NCI-H2107 treated with DMSO at 0.1 percent for 48 hours (cell line): ENCODE data around the gene CPNE1.

Experiments
- DNase-seq: peaks from one replicate; lab custom pipeline; 2025; ENCODE audit not compliant: unreplicated experiment; lab: John Stamatoyannopoulos, UW

Gene CPNE1

DNA sequence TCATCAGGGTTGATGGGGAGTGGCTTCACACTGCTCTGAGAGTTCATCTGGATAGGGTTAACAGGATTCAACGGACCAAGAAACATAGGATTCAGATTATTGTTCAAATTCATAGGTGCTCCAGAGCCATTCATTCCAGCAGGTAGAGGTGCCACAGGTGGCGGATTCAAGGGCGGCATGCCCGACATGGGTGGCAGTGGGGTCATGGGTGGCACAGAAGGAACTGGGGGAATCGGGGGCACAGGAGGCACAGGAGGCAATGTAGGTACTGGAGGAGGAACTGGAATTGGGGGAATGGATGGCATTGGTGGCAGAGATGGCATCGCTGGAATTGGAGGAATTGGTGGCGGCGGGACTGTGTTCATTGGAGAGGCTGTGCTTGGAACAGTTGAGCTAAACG is 10.3 kb downstream of the CPNE1 start:
- no peak for DNase-seq

DNA sequence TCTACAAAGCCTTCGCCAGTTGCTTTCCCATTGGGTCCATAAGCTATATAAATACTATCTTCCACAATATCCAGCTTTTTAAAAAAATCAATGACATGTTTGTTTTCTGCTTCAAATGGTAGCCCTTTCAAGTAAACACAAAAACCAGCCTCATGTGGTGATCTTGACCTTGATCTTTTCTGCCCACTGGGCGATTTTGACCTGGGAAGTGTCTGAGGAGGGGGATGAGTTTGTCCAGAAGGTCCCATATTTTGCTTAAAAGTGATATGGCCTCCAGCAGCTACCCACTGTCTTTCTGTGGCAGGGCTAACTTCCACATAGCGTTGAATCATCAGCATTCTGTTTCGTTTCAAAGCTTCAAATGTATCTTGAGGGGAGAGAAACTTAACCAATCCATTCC is 10.8 kb downstream of the CPNE1 start:
- no peak for DNase-seq

DNA sequence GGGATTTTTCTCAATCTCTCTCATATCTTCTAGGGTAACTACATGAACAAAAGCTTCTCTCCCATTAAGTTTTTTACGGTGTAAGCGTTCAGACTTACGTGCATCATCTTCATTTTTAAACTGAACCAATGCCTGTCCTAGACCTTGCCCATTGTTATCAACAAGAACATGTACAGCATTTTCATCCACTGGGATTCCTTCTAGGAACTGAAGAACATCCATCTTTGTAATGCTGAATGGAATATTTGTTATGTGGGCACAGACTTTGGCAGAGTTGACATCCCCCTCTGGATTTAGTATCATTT is 11.3 kb downstream of the CPNE1 start:
- no peak for DNase-seq

DNA sequence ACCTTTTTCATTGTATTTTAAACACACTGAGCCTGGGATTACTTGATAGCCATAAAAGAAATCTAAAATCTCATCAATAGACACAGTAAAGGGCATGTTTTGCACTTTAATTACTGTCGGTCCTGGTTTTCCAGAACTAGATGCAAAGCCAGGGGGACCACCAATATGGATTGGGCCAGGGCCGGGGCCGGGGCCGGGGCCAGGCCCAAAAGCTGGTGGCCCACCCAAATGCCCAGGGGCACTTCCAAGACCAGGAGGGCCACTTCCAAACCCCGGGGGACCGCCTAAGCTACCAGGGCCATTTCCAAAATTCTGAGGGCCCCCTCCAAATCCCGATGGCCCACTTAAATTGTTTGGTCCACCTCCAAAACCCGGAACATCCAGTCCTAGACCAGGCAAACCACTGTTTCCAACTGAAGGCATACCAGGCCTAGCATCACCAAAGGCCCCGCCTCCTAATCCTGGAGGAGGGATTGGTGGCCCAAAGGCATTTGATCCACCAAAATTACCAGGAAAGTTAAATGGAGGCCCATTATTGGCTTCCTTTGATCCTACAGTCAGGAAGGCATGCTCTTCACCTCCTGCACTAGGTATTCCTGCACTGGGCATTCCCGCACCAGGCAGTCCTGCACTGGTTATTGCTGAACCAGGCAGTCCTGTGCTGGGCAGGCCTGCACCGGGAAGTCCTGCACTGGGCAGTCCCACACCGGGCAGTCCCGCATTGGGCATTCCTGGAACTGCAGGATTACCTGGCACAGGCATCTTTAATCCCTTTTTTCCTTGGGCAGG is 11.9 kb downstream of the CPNE1 start:
- DNase-seq, result no peak

DNA sequence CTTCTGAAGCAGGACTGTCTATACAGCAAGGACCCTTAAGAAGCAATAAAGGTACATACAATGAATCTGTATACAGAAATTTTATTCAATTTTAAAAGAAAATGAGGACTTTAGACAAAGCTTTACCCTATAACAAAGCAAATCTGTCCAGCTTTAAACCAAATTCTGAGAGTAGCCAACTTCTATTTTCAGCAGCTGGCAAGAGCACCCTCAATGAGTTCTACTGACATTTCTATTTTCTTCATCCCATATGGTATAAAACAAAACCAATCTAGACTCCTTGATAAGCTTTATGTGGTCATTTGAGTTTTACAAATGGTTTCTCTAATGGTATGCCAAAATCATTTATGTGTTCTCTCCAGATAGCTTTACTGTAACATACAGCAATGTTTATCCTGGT is 12.7 kb downstream of the CPNE1 start:
- no peak for DNase-seq

DNA sequence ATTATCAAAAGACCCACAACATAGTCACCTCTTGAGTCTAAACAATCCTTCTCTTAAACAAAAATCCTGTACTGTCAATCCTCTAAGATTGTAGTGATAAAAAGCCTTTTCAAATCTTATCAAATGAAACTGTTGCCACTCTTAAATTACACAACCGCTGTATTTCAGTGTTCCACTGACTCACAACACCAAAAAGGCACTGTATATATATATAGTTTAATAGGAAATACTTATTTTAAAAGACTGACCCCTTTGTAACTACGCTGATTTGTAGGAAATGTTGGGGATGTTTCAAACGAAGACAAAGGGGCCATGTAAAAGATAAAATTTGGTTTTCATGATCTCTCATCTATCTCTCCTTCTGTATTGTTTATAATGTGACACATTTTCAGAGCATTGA is 14.1 kb downstream of the CPNE1 start:
- no peak for DNase-seq

DNA sequence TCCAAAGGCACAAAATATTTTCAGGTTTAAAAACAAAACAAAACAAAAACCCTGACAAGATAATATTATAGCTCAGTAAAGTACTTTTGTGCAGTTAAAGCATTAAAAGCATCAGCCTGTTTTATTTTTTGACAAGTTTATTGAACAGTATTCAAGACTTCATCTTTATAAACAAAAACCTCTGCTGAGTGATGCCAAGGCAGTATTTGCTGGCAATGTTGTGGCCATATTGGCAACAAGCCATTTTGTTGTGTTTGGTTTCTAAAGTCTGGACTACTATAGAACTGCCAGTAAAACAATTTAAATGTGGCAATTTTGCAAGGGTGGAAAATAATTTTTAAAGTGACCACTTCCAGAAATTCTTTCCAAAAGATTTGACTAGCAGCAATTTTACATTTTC is 15.9 kb downstream of the CPNE1 start:
- DNase-seq, result no peak

DNA sequence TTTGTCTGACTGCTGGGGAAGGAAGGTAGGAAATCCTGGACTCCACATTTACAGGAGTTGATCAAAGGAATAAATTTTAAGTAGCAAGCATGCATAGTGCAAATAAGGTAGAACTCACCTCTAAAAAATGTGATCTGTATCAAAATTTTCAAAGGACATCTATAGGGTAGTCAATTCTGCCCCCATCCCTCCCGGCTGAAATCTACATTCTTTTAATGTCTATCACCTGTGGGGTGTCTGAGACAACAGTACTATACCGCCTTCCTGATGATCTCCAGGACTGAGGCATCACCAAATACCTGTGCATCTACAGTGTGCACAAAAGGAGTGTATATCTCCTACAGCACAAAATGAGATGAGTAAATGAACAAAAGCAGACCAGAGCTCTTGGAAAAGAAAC is 19.9 kb downstream of the CPNE1 start:
- no peak for DNase-seq

DNA sequence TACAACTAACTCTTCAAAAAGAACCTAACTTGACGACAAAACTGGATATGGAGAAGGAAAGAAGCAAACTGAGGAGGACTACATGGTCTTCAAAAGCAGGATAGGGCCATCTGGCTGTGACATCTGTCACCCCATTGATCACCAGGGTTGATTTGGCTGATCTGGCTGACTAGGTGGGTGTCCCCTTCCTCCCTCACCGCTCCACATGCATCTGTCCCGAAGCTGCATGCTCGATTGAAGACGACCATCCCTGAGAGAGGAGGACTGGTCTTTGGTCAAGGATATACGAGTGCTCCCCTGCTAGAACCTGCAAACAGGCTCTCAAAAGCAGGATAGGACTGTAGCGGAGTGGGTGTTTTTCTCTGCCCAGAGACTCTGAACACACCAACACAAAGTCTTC is 21.7 kb downstream of the CPNE1 start:
- no peak for DNase-seq

DNA sequence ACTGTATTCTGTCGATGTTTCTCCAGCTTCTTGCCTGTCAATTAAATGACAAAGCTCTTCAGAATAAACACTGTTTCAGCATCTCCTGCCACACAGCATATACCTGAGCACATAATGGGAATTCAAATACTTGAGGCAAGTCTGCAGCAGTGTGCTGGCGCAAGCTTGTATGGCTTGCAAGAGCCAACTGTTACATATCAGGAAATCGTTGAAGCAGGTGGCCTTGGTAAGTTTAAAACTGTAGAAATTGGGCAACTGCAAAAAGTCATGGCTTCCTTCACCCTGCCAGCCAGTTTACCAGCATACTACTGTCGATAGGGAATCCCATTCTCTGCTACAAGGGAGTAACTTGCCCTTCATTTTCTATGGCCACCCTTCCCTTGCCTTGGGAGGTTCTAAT is 23.0 kb downstream of the CPNE1 start:
- DNase-seq, result no peak

DNA sequence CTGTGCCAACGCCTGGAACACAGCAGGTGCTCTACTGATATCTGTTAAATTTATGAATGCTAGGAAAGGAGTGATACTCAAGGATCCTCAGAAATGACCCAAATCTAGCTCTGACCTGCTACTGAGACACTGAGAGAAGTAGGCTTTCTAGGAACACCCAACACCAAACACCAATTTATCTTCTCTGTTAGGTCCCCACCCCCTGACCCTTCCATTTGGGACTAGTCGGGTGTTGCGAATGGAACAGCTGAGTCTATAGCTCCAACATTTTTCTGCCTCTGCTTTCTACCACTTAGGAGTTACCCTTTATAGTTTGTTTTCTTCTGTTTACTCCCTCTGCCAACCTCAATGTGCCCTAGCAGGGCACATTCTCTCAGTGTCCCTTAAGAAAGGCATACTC is 24.0 kb downstream of the CPNE1 start:
- no peak for DNase-seq

DNA sequence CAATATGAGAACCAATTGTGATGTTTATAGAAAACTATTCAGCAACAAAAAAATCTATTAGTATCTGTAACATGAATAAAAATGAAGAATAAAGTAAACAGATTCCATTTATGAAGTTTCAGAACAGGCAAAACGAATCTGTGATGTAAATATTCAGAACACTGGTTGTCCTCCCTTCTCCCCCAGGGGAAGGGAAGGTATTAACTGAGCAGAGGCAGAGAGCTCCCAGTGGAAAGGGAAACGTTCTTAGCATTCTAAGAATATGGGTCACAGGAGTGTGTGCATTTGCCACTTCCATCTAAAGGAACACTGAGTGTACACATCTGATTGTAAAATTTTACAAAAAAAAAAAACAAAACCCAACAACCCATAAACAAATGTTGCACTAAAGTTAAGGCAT is 25.9 kb downstream of the CPNE1 start:
- DNase-seq, result no peak

DNA sequence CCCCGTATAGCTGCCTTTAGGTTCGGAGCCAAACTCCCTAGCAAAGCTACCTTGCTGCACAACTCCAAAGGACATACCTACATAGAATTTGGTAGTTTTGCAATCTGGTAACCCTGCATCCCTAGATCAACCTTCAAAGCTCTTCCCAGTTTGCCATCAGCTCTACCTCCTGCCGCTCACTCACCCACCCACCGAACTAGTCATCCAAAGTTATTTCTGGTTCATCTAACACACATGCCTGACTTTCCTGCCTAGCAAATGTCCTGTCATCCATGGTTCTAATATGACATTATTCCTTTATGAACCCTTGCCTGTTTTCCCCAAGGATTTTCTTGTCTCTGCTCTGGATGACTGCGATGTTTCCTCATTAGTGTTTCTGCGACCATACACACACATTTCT is 27.4 kb downstream of the CPNE1 start:
- no peak for DNase-seq

DNA sequence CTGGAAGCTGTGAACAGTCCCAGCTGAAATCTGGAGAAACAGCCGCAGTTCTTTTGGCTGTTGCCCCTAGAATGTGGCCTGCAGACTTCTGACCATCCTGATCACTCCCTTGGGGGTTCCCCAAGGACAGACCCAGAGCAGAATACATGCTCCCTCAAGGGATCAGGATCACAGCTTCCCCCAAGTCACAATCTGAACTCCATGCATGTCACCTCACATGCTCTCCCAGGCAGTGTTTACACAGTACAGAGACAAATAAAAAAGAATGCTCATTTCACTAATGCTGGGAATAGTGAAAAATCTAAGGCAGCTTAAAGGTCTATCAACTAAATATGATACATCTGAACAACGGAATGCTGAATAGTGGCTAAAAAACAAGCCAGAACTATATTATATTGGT is 28.6 kb downstream of the CPNE1 start:
- DNase-seq, result no peak

DNA sequence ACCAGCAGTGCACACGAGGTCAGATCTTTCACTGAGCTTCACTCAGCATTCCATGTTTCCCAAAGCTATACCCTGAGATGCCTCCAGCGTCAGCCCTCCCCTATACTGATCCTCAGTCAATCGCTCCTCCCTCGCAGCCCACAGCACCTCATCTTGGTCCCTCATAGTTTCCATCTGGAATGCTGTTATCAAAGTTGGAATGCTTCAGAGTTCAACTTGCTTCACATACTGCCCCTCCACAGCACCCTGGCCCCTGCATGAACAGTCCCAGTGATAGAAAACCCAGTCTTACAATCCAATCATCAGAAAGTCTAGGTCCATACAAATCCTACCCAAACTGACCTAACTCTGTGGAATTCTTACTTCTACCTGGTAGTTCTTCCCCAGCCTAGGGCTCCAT is 29.0 kb downstream of the CPNE1 start:
- no peak for DNase-seq

DNA sequence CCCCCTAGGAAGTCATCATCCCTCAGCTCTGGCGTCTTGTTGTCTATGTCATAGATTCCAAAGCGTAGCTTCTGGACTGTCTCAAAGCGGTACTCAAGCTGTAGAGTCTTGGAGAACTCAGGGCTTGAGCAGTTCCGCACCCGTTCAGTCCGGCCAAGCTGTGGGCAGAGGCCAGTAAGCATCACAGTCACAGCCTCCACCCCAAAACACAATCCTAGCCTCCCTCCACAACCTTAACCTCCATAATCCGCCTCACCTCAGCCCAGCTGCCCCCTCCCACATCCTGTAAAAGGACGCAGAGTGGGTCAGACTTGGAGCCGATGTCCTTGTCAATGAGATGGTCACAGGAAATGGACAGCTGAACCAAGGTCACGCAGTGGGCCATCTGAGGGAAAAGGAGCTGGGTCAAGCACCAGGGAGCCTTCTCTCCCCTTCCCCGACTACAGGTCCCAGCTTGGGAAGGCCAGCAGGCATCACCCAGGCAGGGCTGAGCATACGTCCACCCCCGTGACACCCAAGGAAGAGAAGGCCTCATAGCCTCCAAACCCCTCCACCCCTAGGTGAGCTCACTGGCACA is 32.1 kb downstream of the CPNE1 start:
- DNase-seq, result no peak

DNA sequence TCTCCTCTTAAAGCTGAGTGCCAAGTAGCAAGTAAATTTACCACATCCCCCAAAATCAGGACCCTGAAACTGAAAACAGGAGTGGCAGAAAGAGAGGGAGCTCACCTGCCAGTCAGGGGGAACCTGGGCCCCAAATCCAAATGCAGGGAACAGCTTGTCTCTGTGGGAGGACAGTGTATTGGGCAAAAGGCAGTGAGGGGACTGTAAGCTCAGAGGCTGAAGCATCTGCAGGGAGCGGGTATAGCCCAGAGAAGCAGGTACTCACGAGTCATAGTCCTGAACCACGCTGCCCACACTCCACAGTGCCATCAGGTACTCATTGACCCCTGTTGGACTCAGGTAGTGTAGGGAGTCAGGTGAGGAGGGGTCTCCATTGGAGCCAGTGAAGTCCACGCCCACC is 34.1 kb downstream of the CPNE1 start:
- DNase-seq, result no peak

DNA sequence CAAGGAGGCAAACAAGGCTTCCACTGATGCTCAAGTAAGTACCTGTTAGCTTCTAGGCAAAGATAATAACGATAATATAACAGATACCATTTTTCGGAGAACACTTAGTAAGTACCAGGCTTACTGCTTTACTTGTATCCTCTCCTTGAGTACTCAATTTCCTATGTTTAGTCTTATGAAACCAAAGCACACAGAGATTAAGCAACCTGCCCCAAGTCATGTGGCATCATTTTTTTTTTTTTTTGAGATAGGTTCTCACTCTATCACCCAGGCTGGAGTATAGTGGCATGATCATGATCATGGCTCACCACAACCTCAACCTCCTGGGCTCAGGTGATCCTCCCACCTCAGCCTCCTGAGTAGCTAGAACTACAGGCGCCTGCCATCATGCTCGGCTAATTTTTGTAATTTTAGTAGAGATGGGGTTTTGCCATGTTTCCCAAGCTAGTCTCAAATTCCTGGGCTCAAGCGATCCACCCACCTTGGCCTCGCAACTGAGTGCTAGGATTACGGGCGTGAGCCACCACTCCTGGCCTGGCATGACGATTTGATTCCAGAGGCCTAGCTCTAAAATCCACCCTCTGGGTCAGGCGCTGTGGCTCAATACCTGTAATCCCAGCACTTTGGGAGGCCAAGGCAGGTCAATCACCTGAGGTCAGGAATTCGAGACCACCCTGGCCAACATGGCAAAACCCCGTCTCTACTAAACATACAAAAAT is 35.1 kb downstream of the CPNE1 start:
- DNase-seq, result no peak

DNA sequence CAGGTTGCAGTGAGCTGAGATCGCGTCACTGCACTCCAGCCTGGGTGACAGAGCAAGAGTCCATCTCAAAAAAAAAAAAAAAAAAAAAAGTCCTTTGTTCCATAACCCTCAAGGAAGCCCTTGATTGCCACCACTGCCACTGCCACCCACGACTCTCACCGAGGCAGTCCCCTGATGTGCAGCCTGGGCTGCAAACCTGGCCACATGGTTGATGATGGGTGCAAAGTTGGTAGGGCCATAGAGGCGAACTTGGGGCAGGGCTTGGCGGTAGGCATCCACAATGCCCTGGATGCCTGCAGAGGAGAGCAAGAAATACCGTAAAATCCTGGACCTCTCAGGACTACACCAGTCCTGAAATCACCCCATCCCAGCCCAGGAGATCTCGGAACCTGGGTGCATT is 37.6 kb downstream of the CPNE1 start:
- DNase-seq, result no peak

DNA sequence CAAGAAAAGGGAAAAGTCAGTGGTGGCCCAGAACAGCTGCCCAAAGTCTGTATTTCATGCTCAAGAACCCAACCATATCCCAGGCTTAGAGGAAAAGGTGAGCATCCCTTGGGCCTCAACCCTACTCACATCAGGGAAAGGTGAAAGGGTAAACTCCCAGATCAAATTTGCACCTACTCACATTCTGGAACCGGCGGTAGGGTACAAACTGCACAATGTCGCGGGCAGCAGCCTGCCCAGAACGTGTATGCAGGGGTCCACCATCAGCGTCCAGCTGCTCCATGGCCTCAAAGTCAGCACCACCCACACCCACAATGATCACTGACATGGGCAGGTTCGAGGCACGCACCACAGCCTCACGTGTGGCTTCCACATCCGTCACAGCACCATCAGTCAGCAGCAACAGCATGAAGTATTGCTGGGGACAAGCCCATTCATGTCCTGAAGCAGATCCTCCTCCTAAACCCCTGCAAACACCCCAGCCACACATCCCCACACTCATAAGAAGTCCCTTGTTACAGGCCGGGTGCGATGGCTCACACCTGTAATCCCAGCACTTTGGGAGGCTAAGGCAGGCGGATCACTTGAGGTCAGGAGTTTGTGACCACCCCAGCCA is 38.2 kb downstream of the CPNE1 start:
- DNase-seq, result no peak

DNA sequence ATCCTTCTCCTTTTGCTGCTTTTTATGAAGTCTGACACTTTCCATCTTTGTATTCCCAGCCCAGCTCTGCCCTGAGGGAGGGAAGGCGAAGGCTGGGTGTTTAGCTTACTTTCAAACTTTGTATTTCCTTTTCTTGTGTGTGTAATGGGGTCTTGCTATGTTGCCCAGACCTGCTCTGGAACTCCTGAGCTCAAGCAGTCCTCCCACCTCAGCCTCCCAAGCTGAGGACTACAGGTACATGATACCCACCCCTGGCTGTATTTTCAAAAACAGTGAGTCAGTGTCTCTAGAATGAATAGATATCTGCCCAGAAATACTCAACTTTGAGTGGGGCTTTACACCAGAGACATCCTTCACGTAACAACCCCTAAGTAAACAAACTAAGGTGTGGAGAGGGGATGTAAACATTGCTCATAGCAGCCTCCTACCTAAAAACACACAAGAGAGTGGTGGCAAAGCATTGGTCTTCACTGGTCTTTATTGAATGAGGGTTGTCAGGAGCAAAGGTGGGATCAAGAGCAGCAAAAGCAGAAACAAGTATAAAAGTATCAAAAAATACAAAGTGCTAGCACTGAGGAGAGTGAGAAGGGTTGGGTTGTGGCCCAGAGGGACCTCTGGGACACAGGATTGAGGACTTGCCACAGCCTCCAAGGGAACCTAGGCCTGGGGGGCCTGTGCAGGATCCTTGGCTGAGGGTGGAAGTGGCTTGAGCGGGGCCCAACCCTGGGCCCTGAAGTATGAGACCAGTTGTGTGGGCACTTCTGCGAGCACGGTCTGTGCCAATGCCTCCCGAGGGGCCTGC is 38.9 kb downstream of the CPNE1 start:
- DNase-seq, result no peak
